Measurements from ENCODE around the gene ZSWIM3.
"Not testable (repeated sequence)": the region's sequence is repeated elsewhere in the genome, so short reads cannot be mapped to it uniquely, and the experiment has no call there.

ZSWIM3 gene

GRCh38 chr20:45890985-45891983 is 33.9 kb downstream of the ZSWIM3 start, which contains the start of the genes CTSA and NEURL2:
Gene CTSA (plus strand): TSS chr20:45891335. CDS start chr20:45891569, 234 bp downstream.
Gene NEURL2 (minus strand): TSS chr20:45891208. CDS start chr20:45890991, 217 bp downstream.
- peak; percentile 80 to 84 for DNase-seq

GRCh38 chr20:45892049-45892825 is 34.8 kb downstream of the ZSWIM3 start:
- no peak for DNase-seq

- DNase-seq, result no peak
These were observed 35.5 kb downstream of the ZSWIM3 start for GRCh38 chr20:45892828-45893500.

GRCh38 chr20:45893831-45894230 is 36.4 kb downstream of the ZSWIM3 start:
- DNase-seq, result no peak

GRCh38 chr20:45894797-45895196 is 37.4 kb downstream of the ZSWIM3 start:
- no peak for DNase-seq

DNA sequence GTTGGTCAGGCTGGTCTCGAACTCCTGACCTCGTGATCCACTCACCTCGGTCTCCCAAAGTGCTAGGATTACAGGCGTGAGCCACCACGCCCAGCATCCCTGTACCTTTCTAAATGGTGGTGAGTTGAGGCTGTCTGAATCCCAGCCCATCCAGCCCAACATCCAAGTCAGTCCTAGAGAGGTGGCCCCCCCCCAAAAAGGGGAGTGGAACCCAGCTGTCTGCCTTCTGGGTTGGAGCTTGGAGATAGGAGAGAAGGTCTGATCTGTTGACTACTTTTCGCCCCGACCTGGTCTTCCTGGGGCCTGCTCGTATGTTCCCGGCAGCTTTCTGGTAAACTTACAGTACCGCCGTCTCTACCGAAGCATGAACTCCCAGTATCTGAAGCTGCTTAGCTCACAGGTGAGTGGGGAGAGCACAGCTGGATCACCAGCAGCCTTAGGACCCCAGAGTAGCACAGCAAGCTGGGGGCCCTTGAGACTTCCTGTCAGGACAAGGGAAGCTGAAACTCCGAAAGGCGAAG is 39.3 kb downstream of the ZSWIM3 start:
- no peak for DNase-seq

DNA sequence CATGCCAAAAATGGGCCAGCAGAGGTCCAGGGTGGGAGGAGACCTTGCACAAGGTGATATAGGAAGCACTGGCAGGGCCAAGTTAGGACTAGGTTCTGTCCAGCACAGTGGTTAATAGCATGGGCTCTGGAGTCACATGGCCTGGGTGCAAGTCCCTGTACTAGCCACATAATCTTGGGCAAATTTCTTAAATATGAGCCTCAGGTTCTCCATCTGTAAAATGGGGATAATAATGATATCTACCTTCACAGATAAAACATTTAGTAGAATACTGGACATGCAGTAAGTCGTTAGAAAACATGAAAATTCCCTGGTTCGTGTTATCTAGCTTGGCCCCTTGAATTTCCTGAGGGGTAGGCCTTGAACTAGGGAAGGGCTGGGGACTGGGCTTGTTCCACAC is 39.9 kb downstream of the ZSWIM3 start:
- DNase-seq, result no peak

- no peak for DNase-seq
These were observed 40.3 kb downstream of the ZSWIM3 start for GRCh38 chr20:45897692-45898091.

DNA sequence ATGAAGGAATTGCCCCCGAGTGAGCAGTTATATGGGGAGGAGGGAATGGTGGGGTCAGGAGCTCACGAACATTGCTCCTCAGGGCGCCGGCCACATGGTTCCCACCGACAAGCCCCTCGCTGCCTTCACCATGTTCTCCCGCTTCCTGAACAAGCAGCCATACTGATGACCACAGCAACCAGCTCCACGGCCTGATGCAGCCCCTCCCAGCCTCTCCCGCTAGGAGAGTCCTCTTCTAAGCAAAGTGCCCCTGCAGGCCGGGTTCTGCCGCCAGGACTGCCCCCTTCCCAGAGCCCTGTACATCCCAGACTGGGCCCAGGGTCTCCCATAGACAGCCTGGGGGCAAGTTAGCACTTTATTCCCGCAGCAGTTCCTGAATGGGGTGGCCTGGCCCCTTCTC is 40.9 kb downstream of the ZSWIM3 start:
- DNase-seq, result no peak

DNA sequence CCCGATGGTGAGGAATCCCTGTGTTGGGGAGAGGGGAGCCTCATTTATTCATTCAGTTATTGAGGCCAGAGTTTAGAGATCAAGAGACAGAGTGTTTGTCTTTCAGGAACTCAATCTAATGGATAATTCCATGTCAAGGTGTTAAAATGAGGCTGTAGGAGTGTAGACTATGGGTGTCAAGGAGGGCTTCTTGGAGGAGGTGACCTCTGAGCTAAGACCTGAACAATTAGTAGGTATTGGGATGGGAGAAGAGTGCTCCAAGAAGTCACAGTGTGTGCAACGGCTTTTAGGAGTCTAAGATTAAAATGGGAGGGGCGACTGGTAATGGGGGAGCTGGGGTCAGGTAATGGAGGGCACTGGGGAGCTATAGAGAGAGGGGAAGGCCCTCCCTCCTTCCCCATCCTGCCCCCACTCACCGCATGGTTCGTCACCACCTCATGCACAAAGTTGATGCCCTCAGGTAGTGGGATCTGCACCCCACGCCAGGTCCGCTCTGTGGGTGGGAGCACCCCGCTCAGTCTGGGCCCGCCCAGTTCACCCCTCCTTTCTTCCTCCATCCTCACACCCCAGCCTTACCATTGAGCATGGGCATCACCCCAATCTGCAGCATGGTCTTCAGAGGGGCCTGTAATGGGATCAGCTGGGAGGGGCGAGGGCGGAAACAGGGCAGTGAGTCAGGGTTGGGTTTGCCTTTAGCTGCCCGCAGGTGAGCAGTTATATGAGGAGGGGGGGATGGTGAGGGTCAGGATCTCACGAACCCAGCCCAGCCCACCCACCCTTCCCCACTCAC is 41.8 kb downstream of the ZSWIM3 start:
- DNase-seq, result no peak

DNA sequence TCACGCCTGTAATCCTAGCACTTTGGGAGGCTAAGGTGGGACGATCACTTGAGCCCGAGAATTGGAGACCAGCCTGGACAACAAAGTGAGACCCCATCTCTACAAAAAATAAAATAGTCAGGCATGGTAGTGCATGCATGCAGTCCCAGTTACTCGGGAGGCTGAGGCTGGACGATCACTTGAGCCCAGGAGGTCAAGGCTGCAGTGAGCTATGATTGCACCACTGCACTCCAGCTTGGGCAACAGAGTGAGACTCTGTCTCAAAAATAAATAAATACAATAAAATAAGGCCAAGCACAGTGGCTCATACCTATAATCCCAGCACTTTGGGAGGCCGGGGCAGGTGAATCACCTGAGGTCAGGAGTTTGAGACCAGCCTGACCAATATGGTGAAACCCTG is 43.9 kb downstream of the ZSWIM3 start:
- not testable (repeated sequence) for DNase-seq

DNA sequence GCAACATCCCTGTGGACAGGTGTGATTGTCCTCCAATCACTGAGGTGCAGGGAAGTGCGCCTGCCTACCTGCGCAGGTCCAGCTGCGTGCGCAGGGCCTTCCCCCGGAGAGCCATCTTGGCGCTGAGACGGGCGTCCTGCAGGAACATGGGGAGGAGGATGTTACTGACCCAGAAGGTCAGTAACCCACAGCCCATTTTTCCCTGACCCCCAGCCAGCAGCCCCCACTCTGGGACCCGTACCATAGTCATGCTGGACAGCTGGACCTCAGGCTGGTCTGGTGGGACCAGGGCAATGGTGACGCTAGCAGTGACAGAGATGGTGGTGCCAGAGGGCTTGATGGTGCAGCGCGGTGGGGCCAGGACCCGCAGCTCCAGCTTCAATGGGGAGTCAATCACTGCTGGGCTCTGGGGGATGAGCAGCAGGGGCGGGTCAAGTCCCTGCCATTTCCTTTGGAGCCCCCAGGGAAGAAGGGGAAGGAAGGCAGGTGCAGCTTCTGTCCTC is 44.8 kb downstream of the ZSWIM3 start:
- DNase-seq, result no peak

DNA sequence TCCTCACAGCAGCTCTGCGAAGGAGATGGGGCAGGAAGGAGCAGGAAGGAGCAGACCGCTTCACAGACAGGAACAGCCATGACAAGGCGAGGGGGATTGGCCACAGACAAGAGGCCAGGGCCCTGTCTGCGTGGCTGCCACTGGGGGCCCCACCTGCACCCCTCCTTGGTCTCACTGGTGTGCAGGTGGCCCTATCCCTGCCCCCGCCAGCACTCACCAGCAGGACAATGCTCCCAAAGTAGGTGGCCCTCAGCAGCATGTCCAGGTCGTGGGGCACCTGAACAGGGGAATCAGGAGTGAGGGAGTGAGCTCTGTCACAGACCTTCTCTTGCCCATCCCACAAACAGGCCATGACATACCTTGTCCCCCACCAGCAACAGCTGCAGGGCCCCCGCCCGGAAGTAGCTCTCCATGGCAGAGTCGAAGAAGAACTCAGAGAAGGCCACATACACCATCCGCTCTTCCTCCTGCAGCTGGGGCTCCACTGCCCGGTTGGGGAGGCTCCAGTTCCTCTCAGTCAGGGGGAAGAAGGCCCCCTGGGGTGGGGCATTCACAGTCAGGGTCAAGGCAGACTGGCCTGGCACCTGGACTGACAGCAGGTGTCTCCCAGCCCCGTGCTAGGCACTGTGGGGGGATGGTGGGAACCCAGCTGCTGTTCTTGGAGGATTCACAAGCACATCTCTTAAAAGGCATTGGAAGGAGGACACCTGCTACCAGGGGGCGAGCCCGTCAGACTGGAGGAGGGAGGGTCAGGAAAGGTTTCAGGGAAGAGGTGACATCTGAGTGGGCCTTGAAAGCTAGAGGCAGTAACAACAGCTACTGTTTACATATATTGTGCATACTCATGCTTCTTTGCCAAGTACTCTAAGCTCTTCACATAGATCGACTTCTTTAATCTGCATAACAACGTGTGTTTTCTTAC is 47.4 kb downstream of the ZSWIM3 start:
- DNase-seq, result no peak

DNA sequence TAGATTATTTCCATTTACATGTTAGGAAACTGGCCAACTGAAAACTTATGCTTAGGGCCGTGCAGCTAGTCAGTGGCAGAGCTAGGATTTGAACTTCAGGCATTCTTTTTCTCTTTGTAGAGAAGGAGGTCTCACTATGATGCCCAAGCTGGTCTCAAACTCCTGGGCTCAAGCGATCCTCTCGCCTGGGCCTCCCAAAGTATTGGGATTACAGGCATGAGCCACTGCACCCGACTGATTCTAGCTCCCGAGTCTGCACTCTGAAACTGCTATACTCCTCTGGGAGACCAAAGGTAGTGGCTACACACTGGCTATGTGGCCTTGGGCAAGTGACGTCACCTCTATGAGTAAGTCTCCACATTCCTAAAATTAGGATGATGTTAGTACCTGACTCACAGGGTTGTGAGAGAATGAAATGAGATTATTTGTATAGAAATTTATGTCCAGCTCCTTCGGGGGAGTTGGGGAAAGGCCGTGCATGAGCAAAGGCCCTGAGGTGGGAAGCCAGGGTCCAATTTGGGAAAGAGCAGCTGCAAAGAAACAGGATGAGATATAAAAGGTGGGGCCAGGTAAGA is 48.2 kb downstream of the ZSWIM3 start:
- DNase-seq, result no peak

- no peak for DNase-seq
These were observed 50.0 kb downstream of the ZSWIM3 start for GRCh38 chr20:45907219-45907948.

DNA sequence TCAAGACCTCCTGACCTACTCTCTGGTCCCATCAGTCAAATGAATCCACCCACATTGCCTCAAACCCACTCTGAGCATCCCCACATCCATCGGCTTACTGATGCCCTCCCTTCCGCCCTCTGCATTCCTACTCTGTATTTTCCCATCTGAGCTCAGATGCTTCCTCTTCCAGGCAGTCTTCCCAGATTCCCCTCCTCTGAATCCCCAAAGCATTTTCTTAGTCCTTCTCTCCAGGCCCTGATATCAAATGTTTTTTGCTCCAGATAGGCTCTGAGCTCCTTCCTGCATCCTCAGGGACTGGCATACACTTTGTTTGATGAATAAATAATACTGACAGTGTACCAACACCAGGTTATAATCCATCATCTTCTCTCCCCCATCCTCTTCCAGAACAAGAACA is 50.7 kb downstream of the ZSWIM3 start:
- DNase-seq, result no peak

DNA sequence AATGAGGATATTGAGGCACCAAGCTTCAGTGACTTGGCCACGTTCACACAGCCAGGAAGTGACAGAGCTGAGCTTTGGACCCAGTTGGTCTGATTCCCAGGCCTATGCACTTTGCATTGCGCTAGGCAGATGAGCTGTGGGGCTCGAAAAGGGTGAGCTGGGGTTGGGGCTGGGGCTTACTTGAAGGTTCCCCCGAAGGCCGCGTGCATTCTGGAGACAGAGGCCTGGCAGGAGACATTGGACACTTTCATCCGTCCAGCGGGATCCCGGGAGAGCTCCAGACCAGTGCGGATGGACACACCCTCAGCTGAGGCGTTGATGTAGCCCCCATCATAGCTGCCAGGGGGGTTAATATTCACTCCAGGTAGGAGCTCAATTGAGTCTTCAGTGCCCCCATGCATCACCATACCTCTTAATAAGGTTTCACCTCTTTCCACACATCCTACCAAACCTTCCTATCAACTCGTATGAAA is 52.0 kb downstream of the ZSWIM3 start:
- DNase-seq, result no peak

DNA sequence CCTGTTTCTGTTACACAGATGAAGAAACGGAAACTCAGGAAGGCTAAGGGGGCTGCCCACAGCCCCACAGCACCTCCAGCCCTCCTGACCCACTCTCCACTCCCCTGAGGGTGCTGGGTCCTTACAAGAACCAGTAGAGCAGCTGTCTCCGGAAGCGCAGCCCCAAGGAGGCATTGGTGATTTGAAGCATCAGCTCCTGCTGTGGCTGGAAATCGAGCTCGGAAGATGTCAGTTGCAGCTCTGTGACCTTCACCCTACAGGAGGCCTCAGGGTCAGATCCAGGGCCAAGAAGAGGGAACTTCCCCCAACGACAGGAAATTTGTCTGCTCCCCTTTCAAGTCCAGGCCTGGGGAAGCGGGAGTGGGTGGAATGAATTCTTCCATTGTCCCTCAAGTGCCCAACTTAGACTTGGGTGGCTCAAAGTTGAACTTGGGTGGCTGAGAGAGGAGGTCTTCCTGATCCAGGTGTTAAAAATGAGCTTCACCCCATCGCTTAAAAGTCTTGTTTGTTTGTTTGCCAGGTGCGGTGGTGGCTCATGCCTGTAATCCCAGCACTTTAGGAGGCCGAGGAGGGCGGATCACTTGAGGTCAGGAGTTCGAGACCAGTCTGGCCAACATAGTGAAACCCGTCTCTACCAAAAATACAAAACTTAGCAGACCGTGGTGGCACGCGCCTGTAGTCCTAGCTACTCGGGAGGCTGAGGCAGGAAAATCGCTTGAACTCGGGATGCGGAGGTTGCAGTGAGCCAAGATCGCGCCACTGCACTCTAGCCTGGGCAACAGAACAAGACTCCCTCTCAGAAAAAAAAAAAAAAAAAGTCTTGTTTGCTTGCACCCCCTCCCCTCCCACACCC is 52.6 kb downstream of the ZSWIM3 start:
- DNase-seq, result no peak
